HL-60 (cell line): ENCODE data around the gene MAGI2.

Experiments
- GABPA ChIP-seq: IDR thresholded peaks from 2 replicates; pipeline ENCODE4 v1.6.1; 2012; ENCODE audit warnings: low read depth
- POLR2AphosphoS5 ChIP-seq: IDR thresholded peaks from 2 replicates; pipeline ENCODE4 v1.6.1; 2012; ENCODE audit warnings: low read depth
- REST ChIP-seq: IDR thresholded peaks from 2 replicates; pipeline ENCODE4 v1.6.1; 2012; ENCODE audit warnings: low read depth; ENCODE audit not compliant: insufficient replicate concordance
- TF ChIP-seq, protein P1 (sequence below): IDR thresholded peaks from one replicate; pipeline ENCODE4 v1.5.1; 2011; ENCODE audit warnings: low read length, control low read depth, inconsistent platforms; ENCODE audit not compliant: insufficient read depth

DNA sequence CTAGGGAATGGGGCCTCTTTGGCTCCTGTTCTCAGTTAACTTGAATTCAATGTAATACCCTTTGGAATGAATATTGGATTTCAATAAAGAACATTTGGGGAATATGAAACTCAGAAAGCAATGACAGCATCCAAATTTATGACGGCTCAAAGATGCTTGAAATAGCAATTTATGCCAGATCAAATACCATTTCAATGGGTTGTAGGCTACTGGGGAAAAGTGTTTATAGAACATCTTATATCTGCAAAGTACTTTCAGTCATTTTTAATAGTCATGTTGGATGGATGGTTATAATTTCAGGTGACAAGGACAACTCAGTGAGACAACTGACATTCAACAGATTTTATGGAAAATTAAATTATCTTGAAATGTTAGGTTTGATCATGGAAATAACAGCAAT lies 882.2 kb downstream of the MAGI2 start:
- TF ChIP-seq POLR2AphosphoS5 (no peak), REST (no peak), GABPA (no peak)
- TF ChIP-seq, protein P1, sequence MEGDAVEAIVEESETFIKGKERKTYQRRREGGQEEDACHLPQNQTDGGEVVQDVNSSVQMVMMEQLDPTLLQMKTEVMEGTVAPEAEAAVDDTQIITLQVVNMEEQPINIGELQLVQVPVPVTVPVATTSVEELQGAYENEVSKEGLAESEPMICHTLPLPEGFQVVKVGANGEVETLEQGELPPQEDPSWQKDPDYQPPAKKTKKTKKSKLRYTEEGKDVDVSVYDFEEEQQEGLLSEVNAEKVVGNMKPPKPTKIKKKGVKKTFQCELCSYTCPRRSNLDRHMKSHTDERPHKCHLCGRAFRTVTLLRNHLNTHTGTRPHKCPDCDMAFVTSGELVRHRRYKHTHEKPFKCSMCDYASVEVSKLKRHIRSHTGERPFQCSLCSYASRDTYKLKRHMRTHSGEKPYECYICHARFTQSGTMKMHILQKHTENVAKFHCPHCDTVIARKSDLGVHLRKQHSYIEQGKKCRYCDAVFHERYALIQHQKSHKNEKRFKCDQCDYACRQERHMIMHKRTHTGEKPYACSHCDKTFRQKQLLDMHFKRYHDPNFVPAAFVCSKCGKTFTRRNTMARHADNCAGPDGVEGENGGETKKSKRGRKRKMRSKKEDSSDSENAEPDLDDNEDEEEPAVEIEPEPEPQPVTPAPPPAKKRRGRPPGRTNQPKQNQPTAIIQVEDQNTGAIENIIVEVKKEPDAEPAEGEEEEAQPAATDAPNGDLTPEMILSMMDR, result no peak
